ENCODE results near the gene OR52D1.
A peak's percentile ranks its signal among the peaks of the same experiment; 100 is the strongest.

OR52D1 gene

DNA sequence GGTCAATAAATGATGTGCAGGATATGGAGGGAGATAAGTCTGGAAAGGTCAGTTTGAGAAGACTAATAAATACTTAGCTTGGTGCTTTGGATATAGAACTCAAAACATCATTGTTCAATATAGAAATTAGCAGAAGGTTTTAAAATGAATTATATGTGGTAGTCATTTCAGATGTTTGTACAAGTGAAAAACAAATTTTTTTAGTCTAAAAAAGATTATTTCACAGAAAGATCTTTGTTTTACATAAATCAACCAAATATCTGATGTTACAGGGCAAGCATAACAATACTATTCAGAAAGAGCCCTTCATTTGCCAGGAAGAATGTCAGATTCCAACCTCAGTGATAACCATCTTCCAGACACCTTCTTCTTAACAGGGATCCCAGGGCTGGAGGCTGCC, at the start of gene OR52D1:
TSS of gene OR52D1 (plus strand) at position 301 of the 400 bp plus-strand sequence. CDS start at position 323, 22 bp downstream.
- DNase-seq, result no peak

DNA sequence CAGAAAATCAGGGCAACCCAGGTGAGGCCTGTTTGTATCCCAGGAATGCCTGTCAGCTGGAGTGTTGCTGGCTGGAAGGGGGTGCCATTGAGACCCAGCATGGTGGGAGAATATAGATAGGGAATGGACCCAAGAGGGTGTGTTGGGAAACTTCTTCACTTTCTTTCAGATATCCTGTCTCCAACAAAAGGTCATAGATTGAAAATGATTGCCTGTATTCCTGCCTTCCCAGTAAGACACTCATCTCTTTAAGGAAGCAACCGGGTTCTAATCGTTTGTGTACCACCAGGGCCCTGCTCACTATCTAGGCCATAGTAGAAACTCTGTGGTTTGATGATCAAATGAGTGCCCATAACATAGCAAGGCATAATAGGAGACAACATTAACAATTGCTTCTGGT, 47.1 kb upstream of the OR52D1 start, which contains the start of gene OR51I1:
TSS of gene OR51I1 (minus strand) at position 101 of the 400 bp plus-strand sequence. CDS start at position 101, 0 bp downstream.
- DNase-seq, result no peak

DNA sequence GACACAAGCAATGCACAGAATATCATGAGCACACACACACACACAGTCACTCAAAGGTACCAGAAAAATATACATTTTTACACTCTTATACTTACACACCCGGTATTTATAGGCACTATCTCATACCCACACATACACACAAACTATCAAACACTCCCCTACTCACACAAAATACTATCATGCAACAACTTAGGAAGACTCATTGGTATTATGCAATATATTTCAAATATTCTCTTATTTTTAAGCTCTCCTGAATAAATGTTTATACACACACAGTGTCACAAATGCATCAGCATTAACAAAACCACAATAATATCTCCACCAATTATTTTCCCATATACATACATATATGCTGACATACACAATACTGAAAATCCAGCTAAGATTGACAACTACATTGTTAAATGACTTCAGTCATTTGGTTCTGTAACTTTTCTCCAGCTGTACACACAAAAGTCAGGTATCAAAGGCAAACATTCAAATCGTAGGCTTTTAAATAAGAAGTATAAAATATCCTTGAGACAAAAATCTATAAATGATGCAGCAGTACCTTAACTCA, 44.6 kb upstream of the OR52D1 start:
- DNase-seq, result no peak

DNA sequence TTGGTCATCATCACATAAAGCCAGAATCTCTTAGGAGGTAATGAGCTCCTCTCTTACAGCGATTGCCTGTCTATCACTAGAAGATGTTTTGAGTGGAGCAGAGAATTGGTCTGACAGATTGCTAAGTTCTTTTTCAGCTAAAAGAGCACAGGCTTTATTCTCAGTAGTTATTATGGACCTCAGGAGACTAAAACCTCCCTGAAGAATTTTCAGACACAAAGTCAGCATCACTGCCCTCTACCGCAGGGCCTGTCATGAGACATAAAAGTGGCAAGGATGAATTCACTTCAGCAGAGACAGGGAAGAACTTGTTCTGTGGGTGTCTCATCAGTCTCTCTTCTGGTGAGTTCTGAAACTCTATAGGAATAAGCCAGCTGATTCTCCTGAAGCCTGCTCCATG, 39.5 kb upstream of the OR52D1 start, which contains the start of gene OR51I2:
TSS of gene OR51I2 (plus strand) at position 301 of the 400 bp plus-strand sequence. CDS start 4,166 bp downstream, outside the sequence.
- DNase-seq, result no peak

DNA sequence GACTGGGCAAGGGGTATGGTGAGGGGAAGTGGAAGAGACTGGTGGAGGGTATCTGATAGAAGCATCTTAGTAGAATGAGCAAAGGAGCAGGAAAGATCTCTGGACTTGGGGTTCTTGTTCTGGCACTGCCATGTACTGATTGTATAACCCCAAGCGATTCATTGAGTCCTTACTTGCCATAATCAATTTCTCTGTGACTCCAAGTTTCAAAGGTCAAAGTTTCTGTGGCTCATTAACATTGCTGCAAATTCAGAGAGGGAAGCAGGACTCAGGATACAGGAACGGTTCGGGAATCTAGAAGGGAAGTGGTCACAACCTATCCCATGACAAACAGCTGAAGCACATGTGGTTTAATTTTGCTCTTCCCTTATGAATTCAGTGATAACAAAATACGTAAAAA, 39.1 kb upstream of the OR52D1 start:
- no peak for DNase-seq

DNA sequence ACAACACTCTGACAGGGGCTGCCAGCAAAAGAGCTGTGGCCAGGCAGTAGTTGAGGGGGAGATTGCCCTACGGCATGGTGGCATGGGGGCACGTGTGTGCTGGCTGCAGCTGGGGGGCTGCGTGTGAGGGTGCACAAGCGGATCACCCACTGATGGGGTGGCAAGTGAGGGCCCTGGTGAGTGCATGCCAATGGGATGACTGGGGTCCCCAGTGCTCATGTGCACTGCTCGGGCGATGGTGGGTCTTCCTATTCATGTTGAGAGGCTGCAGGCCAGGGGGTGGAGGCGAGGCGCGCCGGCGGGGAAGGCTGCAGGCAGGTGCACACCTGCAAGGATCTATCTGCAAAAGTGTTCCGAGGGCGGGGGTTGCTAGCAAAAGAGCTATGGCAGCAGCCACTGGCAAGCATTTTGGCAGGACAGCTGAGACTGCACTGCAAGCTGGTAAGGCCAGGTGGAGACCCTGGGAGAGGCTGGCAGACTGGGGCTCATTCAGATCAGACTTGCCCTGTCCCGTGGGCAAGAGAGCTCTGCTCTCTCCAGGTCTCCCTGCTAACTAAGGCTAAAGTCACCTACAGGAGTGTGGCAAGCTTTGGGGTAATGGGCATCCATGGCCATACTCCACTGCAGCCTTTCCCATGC, 27.4 kb upstream of the OR52D1 start:
- DNase-seq, result no peak

DNA sequence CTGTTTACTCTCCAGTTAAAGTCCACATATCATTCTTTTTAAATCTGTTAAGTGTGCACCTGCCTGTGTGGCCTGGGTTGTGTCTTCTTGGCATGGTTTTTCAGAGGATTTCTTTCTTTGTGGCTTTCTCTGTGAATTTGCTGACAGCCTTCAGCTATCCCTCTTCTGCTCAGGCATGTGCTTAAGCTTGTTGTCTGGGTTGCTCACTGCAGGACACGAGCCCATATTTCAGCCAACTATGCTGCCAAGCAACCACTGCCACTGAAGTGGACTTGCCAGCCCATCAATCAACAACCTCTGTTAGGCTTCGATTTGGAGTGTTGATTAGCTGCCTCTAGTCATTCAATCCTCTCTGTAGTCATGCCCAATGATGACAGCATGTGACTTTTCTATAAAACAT, 21.0 kb upstream of the OR52D1 start:
- no peak for DNase-seq

DNA sequence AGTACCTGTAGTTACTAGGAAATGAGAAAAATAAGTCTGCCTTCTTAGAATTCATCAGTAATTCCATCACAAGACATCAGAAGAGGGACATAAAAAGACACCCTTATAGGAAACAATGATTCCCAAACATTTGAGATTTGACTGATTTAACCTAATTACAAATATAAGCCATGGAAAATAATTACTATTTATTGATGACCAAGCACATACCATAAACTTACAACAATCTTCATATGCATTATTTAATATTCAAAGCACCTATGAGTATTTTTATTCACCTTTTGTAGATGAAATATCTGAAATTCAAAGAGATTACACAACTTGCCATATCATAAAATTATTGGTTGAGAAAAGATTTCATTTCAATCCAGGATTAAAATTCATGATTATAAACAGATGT, 14.6 kb upstream of the OR52D1 start:
- no peak for DNase-seq

DNA sequence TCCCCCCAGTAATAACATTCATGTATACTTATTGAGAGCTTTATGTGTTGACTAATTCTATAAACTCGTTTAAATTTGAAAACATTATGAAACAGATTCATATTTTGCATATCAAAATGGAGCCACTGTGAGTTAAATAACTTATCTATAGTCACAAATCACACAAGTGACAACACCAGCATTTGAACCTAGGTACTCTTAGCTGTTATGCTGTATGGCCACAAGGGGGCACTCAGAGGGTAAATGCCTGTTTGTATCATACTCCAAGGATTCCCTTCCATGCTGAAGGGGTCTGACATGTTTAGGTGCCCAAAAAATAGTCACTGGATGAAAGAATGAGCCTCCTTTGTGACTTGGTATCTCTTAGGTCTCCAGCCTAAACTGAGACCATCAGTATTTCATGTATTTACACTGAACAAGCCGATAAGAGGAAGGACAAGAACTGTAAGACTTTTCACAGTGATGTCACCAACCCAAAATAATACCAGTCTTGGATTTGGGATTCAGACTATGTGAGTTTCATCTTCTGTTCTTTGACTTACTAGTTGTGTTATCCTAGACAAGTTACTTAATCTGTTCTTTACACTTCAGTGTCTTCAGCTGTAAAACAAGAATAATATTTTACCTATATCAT, 12.2 kb upstream of the OR52D1 start:
- peak; percentile 47 for DNase-seq

DNA sequence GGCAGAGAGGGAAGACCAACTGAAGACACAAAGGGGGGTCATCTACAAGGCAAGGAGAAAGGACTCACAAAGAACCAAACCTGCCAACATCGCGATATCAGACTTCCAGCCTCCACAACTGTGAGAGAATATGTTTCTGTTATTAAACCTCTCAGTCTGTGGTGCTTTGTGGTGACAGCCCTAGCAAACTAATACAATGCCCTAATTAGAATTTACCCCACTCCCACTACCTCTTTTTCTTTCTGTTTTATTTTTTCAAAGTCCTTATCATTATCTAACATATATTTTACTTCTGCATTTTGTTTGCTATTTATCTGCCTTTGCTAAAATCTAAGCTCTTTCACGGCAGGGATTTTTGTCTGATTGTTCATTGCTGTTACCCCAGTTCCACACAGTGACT, 2.5 kb upstream of the OR52D1 start:
- DNase-seq, result no peak

DNA sequence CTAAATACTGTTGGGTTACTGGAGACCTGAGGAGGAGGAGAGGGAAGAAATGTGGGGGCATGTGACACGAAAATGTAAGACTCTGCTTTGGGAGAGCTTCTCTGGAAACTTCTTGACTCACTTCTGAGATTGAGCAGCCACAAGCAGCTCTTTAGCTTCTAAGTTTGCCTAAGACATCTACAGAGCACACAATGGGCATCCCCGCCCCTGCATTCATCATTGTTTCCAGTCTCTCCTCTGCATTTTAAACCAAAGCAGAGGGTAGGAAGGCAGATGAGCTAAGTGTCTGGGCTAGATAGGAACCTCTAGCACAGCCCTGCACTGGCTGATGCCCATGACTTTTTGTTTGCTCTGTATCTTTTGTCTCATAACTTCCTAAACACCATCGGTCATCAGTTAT, 2.1 kb upstream of the OR52D1 start:
- no peak for DNase-seq

DNA sequence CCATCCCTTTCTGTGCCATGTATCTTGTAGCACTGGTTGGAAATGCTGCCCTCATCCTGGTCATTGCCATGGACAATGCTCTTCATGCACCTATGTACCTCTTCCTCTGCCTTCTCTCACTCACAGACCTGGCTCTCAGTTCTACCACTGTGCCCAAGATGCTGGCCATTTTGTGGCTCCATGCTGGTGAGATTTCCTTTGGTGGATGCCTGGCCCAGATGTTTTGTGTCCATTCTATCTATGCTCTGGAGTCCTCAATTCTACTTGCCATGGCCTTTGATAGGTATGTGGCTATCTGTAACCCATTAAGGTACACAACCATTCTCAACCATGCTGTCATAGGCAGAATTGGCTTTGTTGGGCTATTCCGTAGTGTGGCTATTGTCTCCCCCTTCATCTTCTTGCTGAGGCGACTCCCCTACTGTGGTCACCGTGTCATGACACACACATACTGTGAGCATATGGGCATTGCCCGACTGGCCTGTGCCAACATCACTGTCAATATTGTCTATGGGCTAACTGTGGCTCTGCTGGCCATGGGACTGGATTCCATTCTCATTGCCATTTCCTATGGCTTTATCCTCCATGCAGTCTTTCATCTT, 414 bp downstream of the OR52D1 start:
- DNase-seq, result no peak

DNA sequence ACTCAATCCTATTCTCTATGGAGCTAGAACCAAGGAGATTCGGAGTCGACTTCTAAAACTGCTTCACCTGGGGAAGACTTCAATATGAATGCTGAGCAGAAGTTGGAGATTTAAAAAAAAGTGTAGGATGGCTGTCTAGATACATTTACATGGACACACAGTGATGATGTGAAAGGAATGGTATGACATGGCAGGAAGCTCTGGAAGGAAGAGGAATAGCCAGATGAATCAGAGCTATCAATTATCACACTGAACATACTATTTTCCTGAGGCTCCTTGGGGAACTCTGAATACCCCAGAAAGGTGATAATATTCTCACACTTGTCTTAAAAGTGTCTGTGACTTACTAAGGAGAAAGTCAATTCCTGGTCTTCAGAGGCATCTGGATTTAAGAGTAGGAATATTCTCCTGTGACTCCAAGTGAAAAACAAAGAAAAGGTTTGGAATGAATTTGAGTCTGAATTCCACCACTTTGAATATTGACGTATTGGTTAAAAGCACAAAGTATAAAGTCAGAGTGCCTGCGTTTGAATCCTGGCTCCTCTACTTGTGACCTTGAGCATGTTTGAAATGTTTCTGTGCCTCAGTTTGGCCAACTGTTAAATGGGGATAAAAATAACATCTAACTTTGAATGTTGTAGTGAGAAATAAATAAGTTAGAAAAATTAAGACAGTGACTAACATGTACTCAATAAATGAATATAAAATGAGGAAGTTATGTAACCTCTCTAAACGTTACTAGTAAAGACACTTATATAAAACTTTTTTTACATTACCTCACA, 1.3 kb downstream of the OR52D1 start:
- DNase-seq, result no peak

DNA sequence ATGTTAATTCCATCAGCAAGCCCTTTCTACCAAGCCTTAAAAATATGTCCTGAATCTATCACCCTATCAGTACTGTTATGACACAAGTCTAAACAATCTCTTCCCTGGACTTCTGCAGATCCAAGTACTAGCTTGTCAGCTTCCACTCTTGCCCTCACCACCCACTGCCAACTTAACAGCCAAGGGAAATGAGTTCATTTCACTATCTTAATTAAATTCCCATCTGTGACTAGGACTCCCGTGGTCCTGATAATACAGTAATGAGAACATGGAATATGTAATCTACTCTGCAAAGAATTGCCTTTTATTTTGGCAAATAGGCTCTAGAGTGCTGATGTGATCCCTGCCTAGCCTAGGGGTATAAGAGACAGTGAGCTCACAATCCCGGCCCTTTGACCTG, 11.2 kb downstream of the OR52D1 start:
- no peak for DNase-seq

DNA sequence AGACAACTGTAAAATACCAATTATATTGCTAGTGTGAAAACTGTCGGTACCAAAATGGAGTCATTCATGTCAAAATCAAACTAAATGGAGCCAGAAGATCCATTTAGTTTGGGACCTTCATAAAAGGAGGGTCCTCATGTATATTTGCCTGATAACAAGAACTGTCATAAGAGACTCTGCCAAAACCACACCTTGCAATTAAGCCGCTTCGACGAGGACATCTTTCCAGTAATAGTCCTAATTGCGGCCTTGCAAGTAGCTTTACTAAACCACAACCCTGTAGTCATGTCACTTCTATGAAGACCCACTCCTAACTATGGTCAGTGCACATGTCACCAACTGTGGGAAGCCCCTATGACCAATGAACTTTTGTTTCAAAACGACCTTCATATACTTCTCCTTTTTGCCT, 11.9 kb downstream of the OR52D1 start:
- no peak for DNase-seq

DNA sequence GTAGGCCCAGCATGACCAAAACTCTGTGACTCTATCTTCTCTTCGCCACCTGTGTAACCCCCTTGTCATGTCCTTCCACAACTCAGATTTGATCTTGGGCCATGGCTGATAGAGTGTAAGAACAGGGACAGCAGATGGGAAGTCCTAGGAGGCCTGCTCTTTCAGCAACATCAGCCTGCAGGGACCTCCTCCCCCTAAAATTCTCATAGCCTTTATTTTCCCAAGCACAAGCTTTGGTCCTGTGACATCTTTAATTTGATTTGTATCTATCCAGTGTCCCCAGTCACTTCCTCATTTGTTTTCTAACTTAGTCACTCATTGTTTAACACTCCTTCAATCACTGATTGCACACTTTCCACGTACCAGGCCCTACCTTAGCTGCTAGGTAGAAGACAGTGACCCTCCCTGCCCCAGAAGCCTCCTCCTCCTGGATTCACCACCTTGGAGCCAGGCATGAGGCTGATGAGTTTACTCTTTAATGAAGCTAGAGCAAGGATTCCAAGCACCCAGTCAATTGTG, 16.0 kb downstream of the OR52D1 start:
- DNase-seq, result no peak

DNA sequence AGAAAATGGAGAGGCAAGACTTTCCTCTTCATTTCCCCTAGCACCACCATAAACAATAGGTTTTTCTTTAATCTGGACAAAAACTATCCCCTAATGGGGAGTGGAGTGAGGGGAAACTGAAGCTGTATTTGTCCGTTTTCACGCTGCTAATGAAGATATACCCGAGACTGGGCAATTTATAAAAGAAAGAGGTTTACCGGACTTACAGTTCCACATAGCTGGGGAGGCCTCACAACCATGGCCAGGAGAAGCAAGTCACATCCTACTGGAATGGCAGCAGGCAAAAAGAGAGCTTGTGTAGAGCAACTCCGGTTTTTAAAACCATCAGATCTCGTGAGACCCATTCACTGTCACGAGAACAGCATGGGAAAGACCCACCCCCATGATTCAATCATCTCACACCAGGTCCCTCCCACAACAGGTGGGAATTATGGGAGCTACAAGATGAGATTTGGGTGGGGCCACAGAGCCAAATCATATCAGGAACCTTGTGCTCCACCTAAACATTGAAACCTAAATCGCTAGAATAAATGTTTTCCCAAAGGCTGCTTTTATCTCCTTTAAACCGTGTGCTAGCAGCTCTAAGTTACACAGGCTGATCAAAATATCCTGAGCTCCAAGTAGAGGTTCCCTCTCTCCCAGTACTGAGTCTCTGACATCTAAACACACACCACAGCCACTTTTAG, 17.0 kb downstream of the OR52D1 start:
- DNase-seq, result no peak

DNA sequence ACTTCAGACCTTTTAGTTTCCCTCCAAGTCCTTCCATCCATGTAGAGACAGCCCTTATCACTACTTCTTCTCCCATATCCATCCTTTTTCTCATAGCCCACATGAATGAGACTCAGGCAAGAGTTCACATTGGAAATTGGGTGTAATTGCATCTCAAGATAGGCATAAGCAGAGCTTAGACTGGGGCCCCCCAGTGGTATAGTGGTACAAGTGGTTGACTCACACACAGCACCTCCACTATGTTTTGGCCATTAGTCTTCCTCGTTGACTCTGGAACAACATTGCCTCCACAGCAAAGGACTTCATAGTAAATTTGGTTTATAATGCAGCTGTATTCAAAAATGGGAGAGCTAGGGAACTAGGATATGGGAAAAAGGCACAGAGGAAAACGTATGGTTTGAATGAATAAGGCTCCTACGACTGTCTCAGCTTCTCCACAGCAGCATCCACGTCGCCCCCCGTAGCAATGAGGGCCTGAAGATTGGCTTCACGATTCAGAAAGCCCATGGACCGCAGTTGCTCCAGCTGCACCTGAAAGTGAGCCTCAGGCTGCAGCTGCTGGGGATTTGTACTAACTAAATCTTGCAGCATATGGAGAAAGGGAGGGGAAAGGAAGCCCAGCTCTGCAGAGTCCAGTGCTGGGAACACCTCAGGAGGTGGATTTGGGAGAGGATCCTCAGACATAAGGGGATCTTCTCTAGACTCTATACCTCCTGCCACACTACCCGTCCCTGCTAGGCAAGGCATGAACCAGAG, 18.9 kb downstream of the OR52D1 start:
- DNase-seq, result no peak

DNA sequence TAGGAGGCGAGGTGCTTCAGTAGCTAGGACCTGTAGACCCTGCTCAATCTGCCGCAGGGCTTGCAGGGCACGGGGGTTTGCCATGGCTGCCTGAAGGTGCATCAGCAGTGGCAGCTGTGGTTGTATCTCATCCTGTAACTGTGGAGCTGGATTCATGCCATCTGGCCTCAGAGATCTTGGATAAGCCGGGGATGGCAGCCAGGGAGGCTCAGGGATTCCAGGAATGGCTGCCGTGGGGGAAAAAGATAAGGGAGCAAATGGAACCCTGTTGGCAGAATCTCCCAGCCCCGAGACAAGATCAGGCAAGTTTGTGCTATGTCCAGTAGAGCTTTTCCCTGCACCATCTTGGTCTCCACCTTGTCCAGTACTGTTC, 19.4 kb downstream of the OR52D1 start:
- DNase-seq, result no peak

DNA sequence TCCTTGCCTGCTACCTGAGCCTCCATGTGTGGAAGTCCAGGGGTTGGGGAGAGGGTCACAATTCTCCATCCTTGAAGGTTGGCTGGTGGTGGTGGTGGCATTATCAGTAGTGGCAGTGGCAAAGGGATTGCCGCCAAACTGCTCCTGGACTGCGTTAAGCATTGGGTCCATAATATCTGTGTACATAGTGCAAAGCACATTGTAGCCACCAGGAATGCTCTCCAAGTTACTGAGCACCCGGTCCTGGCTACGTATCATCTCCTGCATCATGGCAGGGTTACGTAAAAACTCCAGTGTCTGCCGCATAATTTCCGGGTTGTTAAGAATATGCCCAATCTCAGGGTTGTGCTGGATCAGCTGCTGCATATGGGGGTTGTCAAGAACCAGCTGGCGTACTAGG, 20.1 kb downstream of the OR52D1 start:
- no peak for DNase-seq

DNA sequence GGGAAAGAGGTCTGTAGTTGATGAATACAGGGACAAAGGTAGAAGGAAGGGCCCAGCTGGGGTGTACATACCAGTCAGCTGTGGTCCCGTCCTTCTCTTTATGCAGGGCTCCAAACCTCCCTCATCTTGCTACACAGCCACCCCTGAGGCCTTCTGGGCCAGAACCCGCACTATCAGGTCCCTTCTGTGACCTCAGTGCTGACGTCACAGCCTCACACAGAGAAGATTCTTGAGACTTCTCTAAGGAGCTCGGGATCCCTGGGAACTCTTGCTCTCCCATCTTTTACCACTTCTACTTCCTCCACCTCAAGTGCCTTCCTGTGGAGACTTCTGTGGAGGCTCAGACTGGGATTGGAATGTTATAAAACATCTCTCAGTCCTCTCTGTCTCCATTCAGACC, 21.3 kb downstream of the OR52D1 start, which contains the start of gene UBQLN3:
TSS of gene UBQLN3 (minus strand) at position 155 of the 400 bp plus-strand sequence. CDS start 399 bp downstream, outside the sequence.
- DNase-seq, result no peak
